Right atrium auricular region (tissue), 2 donors: Measurements from ENCODE around the gene PA2G4. TPM values are rescaled to one million over a fixed set of nuclear protein-coding genes. Genes with fewer than 3 reads are reported as not detected.
"Not testable (repeated sequence)": the region's sequence is repeated elsewhere in the genome, so short reads cannot be mapped to it uniquely, and the experiment has no call there.

Experiments used
- DNase-seq: peaks from one replicate; pipeline ENCODE4 v3.0.0-alpha.2; 2019; ENCODE audit warnings: low spot score
- H3K27ac ChIP-seq, 2 donors: fragments of 200-600 bp; sonication (generic); 1 replicate in 1 of 2; 2 replicates in 1 of 2; pipeline ENCODE4 v1.5.1; 2016 to 2019
- H3K27me3 ChIP-seq, 2 donors: fragments of 200-600 bp; sonication (generic); one replicate each; pipeline versions ENCODE4 v1.5.1 to v1.6.0; 2017 to 2019
- H3K36me3 ChIP-seq: fragments of 200-600 bp; sonication (generic); one replicate; pipeline ENCODE4 v1.5.1; 2016
- H3K4me1 ChIP-seq, 2 donors: fragments of 200-600 bp; sonication (generic); one replicate each; pipeline versions ENCODE4 v1.5.1 to v1.6.0; 2017 to 2019
- H3K4me3 ChIP-seq, 2 donors: fragments of 200-600 bp; sonication (generic); 1 replicate in 1 of 2; 2 replicates in 1 of 2; pipeline ENCODE4 v1.5.1; 2017 to 2019; ENCODE audit warnings: mild to moderate bottlenecking in 1 of 2, moderate library complexity in 1 of 2
- H3K9me3 ChIP-seq, 2 donors: fragments of 200-600 bp; sonication (generic); one replicate each; pipeline ENCODE4 v1.5.1; 2019
- CTCF ChIP-seq, 2 donors: fragments of 200-600 bp; sonication (generic); IDR thresholded peaks; one replicate each; pipeline ENCODE4 v1.5.1; 2019; ENCODE audit warnings: antibody characterized with exemption in 2 of 2
- total RNA-seq, 2 donors: library from RNA; depleted of rRNA; stranded (reverse); fragments of >200 nt; gene quantifications; one replicate each; pipeline ENCODE4 v1.1.0, GENCODE V29; 2016

The PA2G4 gene
- total RNA-seq, 2 donors from 2014 or later, result 91.4 to 116 TPM

GRCh38 chr12:56154818-56155217 is 50.5 kb downstream of the PA2G4 start:
- Histone ChIP-seq H3K9me3 (no peaks in the 10 kb centered on the region), H3K36me3 (peaks cover 5% of the 10 kb centered on the region), H3K27me3 (no peaks in the 10 kb centered on the region), H3K4me1 (peaks cover 0 to 29% of the 10 kb centered on the region in 2 donors), H3K4me3 (no peak overlapping the region), H3K27ac (no peak overlapping the region)
- no peak for TF ChIP-seq CTCF (IDR thresholded peaks at IDR 0.05)
- DNase-seq, result no peak

GRCh38 chr12:56155256-56155845 is 51.0 kb downstream of the PA2G4 start:
- peaks cover 11% of the 10 kb centered on the region for H3K36me3 ChIP-seq
- H3K4me1 ChIP-seq, result peaks cover 0 to 35% of the 10 kb centered on the region in 2 donors
- H3K4me3 ChIP-seq, result no peak overlapping the region
- no peak overlapping the region for H3K27ac ChIP-seq
- no peaks in the 10 kb centered on the region for H3K27me3 ChIP-seq
- no peak for TF ChIP-seq CTCF (IDR thresholded peaks at IDR 0.05)
- no peak for DNase-seq
- no peaks in the 10 kb centered on the region for H3K9me3 ChIP-seq

GRCh38 chr12:56156464-56157200 is 52.3 kb downstream of the PA2G4 start:
- not testable (repeated sequence) for H3K9me3 ChIP-seq, H3K27me3 ChIP-seq, DNase-seq
- H3K27ac ChIP-seq, result peak overlapping the region; percentile 96 to 99
- peaks cover 0 to 42% of the 10 kb centered on the region in 2 donors for H3K4me1 ChIP-seq
- H3K4me3 ChIP-seq, result peak overlapping the region; percentile 69 to 92
- peaks cover 23% of the 10 kb centered on the region for H3K36me3 ChIP-seq

GRCh38 chr12:56157201-56158028 is 53.1 kb downstream of the PA2G4 start:
- H3K27ac ChIP-seq, result peak overlapping the region; percentile 96 to 99
- H3K27me3 ChIP-seq, result no peaks in the 10 kb centered on the region
- no peaks in the 10 kb centered on the region for H3K9me3 ChIP-seq
- H3K4me1 ChIP-seq, result peaks cover 0 to 46% of the 10 kb centered on the region in 2 donors
- peaks cover 31% of the 10 kb centered on the region for H3K36me3 ChIP-seq
- TF ChIP-seq CTCF (IDR thresholded peaks at IDR 0.05), result peak; percentile 49 to 74
- peak overlapping the region; percentile 69 to 92 for H3K4me3 ChIP-seq
- peak; percentile 84 for DNase-seq

- Histone ChIP-seq H3K36me3 (peaks cover 40% of the 10 kb centered on the region), H3K27me3 (no peaks in the 10 kb centered on the region), H3K4me1 (peaks cover 0 to 41% of the 10 kb centered on the region in 2 donors), H3K4me3 (peak within 1 kb of the TSS; percentile 69 to 92), H3K27ac (peak within 1 kb of the TSS; percentile 96 to 99), H3K9me3 (no peaks in the 10 kb centered on the region)
- TF ChIP-seq CTCF (IDR thresholded peaks at IDR 0.05), result peak in 1 of 2 donors; percentile 9
- peak; percentile 100 for DNase-seq
Observed at GRCh38 chr12:56158029-56158925, 53.9 kb downstream of the PA2G4 start, which contains the start of gene MYL6. TSS of gene MYL6 (plus strand) at chr12:56158359. CDS start at chr12:56158402, 43 bp downstream.
